GM21381 (cell line): Measurements from ENCODE around the gene CCT7.

Experiments used
- ATAC-seq: cut with Tn5 transposase; IDR thresholded peaks from one replicate; pipeline ENCODE4 v1.9.1; 2021; ENCODE audit warnings: mild to moderate bottlenecking, moderate library complexity; ENCODE audit not compliant: unreplicated experiment

Gene CCT7

DNA sequence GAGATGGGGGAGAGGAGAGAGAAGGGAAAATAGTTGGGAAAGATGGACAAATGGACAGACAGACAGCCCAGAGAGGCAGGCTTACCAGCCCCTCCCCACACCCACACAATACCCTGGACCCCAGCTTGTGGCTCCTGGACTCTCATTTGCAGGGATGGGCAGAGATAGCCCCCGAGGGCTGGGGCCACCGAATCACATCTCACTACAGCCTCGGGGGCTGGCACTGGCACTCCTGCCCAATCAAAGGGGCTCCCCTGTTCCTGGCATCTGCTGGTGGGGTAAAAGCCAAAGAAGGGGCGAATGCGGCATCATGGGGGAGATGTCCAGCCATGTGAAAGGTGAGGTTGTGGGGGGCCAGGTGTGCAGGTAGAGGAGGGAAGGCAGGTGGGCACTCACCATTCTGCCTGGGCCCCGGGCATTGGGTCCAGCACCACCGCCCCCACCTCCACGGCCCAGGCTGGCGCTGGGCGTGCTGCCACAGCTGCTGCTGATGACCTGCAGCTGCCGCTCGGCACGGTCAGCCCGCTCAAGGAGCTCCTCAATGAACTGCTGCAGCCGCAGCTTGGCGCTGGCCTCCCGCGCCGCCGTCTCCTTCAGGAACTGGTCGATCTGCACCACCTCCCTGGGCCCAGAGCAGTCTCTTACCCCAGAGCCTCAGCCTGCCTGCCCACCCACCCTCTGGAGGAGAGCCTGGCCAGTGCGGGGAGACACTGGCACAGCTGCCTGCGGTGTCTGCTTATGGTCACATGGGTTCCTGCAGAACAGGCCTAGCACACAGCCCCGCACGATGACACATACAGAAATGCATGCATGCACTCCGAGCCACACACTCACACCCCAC, 32.2 kb downstream of the CCT7 start:
- ATAC-seq = no peak

DNA sequence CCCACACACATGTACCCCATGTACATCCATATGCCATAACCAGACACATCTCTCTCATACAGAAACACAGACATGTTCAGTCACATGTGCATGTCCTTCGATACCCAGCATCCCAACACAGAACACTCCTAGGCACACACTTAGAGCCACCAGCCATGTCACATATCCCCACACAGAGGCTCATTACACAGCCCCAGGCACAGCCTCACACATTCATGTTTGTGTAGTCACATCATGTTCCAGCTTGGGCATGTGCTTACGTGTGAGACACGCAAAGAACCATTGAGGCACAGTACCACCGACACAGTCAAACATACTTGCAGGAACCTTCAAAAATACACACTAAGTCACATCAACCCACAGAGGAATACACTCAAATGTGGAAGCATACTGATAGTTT, 32.9 kb downstream of the CCT7 start:
- ATAC-seq = no peak

DNA sequence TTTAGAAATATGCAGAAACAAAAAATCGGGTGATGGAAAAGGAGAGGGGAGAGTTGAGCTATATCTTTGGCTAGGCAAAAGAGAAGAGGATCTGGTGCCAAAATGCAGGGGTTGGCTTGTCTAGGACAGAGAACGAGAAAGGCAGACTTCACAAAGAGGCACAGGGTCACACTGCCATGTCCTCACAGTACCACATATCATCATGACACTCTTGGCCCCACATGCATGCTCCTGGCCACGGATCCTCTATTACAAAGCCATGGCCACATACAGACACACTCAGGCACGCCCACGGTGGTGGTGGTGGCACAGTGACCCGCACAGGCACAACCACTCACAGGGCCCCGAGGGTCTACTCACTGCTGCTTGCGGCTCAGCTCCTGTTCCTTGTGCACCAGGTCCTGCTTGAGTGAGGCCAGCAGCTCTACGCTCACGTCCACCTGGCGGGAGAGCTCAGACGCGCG, 34.3 kb downstream of the CCT7 start:
- no peak for ATAC-seq

DNA sequence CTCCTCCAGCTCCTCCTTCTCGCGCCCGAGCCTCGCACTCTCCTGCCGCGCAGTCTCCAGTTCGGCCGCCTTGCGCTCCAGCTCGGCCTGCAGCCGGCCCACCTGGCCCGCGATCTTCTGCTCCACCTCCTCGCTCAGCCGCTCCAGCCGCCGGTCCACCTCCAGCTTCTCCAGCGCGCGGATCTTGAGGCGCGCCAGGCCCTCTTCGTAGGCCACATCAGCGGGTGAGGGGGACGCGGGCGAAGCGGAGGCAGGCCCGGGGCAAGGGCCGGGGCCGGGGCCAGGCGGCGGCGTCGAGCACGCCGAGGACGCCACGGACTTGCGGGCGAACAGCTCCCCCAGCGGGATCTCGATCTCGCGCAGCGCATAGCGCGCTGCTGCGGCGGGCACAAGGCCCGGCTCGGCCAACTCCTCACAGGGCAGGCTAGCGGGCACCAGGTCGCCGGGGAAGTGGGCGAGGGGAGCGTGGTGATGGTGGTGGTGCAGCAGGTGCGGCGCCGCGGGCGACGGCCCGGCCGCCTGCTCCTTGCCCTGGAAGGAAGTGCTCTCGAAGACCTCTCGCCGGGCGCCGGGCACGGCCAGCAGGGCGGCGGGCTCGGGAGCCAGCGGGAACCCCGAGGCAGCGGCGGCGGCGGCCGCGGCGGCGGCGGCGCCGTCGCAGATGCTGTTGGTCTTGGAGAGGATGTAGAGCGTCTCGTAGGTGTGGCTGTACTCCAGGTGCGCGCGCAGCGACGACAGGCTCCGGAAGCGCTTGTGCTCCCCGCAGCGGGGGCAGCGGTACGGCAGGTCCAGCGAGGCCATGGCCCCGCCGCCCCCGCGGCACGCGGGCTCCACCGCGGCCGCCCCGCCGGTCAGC, 35.0 kb downstream of the CCT7 start:
- peak; percentile 81 for ATAC-seq

DNA sequence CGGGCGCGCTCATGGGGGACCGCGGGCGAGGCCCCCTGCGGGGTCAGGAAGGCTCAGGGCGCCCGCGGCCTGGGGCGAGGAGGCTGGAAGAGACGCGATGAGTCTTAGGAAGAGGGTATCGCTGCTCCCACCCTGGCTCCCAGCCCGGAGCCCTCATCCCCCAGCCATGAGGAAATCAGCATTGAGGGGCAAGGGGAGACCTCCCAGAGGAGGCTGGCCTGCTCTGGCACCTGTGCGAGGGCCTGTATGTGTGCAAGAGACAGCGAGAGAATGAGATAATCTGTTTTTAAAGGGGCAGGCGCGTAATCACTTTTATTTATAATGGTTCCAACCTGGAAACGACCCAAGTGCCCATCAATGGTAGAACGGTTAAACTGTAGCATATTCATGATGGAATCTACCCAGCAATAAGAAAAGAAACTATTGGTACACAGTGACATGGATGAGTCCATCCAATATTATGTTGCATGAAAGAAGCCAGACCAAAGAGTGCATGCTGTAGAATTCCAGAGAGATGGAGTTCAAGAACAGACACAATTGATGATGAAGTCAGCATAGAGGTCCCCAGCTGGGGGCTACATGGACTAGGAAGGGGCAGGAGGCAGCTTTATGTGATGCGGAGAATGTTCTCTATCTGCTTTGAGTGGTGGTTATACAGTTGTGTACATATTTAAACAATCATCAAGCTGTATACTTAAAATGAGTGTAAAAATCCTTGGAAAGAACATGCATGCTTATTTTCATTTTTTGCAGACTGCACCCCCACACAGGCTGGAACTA, 35.8 kb downstream of the CCT7 start:
- ATAC-seq = no peak

DNA sequence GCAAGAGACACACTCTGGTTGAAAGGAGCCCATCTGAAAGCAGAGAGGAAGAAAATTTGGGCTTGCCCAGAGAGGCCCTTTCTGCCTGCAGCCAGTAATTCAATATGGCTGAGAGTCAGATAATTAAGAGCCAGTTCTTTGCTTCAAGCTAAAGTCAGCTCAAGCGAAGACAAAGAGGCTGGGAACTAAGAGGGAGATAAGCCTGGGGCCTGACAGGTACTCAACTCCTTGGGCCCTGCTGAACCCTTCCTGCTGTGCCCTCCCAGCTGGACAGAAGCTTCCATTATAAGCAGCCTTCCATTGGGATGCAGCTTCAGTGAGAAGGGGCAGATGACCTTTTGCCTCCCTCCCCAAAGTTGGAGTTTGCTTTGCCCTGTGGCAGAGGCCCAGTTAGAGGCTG, 38.2 kb downstream of the CCT7 start:
- ATAC-seq = no peak

DNA sequence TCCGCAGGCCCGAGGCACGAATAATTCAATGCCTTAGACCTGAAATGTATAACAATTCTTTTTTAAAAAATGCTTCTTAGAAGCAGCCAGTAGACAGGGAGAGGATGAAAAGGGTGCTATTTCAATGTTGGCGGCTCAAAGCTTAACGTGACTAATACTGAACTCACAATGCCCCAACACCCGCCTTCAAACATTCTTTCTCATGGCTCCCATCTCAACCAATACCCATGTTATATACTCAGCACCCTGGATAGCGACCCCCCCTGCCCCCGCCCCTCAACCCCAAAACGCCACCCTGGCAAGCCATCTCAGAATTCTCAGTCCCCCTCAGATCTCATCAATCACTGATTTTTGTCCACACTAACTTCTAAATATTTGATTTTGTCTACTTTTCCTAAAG, 45.7 kb downstream of the CCT7 start:
- no peak for ATAC-seq

DNA sequence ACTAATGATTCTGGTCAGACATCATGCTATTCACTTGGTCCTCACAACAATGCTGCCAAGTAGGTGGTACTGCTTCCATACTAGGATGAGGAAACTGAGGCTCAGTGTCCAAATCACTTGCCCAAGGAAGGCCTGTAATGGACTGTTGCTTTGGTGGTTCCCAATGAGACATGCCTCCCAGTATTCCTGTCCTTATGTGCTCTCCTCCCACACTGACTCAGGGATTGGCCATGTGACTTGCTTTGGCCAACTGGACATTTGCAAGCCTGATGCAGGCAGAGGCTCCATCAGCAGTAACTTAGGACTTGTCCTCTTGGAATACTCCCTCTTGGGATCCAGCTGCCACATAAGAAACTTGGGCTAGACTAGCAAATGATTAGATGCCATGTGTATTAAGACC, 47.1 kb downstream of the CCT7 start:
- no peak for ATAC-seq

DNA sequence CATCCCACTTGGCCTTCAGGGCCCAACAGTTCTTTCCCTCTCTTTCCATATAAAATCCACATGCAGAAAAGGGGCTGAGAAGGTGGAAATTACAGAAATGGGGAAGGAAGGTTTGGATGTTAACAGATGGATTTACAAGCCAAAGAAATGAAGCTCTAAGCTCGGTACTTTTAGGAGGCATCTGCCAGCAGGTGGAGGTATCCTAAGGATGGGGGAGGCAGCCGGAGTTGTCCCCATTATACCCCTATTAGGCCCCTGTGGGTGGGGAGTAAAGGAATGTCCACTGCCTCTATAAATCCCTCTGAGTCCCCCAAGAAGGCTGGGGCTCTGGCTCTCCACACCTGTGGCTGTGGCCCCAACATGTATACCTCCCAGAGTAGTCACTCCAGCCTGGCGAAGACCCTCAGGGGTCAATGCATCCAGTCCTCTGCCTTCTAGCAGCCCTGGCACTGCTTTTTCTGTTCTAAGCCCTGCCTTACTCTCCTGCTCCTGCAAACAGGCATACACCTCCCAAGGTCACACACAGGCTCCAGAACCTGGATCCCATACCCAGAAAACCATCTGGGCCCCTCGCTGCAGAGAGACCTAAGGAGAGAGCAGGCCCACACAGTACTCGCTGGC, 48.9 kb downstream of the CCT7 start:
- ATAC-seq = no peak

DNA sequence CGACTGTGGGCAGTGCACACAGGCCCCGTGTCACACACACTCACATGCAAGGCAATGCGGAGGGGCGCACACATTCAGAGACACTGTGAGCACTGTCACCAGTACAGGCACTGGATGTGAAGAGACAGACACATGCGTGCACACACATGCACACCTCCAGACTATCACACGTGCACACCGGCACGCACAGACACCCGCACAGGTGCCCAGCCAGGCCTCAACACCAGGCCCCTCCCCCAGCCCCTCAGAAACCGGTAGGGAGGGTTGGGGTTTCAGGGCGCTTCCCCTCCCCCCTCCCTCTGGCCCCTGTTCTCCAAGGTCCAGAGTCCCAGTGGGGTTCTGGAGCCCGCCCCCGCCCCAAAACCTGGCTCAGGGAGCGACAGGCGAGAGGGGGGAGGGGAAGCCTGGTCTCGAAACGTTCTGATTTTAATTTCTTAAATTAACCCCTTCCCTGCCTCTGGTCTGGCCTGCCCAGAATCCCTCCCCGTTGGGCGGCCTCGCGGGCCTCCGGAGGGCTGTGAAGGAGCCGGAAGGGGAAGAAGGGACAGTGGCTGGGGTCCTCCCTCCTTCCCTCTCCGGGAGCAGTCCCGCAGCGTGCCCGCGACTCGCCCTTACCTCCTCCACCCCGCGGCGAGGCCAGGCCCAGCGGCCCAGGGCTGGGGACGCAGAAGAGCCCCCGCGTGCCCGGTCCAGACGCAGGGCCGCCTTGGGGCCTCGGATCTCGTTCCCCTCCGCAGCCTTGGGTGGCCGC, 49.6 kb downstream of the CCT7 start:
- ATAC-seq = peak; percentile 14

DNA sequence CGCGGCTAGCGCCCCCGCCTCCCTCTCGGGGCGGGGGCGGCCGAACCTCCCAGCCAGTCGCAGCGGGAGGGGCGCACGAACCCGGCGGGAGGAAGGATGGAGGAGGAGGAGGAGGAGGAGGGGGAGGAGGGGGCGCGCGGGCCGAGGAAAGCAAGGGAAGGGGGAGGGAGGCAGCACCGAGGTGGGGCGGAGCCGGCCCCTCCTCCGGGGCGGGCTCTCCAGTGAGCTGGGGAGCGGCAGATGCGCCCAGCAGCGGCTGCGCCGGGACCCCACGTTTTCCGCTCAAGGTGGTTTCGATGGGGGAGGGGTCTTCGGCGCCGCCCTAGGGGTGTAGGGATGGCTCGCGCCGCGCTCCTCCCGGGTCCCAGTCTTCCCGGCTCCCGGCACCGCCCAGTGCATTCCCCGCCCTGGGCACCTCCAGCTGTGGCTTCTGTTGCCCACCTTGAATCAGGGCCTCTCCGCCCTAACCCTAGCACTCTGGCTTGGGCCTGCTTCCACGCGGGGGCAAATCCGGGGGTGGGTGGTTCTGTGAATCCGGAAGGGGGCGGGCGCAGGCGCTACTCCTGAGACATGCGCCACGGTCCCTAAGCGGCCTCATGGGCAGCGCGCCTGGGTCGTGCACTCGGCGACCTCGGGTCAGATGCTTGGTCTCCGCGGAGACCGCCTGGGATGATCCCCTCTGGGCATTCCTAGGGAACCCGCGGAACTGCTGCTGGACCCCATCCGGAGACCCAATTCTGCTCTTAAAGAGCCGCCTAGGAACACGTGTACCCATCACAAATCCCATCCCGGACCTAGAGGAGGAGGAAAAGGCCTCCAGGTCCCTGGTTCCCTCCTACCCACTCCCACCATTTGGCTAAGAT, 50.4 kb downstream of the CCT7 start, which contains the start of gene FBXO41:
Gene FBXO41, minus strand, starts transcription at position 183 of the 863 bp plus-strand sequence. CDS start 14,848 bp downstream, outside the sequence.
- ATAC-seq = peak; percentile 74

DNA sequence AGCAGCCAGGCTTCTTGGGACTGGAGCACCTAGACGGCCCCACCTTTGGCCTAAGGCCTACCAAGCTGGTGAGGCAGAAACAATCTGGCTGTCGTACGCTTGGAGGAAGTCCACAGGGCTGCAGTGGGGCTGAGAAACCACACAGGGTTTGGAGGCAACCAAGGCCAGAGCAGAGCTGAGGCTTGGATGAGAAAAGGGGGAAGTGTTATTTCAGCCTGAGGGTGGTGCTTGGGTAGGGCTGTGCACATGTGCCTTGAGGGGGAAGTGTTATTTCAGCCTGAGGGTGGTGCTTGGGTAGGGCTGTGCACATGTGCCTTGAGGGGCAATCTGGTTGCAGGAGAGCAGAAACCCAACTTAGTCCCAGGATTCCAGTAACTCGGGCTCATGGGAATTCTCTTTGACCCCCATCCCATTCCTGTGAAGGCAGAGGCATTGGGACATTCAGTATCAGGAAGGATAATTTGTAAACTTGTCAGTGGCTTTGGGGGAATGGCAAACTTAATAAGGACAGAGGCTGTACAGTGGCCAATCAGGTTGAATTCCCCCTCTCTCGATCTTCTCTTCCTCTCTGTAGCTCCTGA, 51.1 kb downstream of the CCT7 start:
- peak; percentile 47 for ATAC-seq

DNA sequence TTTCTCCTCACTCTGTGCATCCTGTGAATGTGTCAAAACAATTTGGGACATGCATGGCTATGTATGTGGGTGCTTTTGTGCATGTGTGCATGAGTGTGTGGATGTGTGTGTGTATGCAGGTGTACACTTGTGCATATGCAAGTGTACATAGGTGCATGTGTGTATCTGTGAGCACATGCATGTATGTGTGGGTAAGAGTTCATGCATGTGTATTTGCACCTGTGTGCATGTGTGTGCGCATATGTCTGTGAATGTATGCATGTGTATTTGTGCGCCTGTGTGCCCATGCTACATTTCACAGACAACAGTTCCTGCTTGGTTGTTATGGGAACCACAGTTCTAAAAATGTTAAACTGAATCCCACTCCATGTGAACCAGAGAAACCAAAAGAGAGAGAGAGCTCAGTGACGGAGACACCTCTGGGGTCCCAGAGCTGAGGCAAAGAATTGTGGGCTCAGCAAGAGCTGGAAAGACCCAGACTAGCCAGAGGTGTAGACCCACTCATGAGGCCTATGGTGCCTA, 52.1 kb downstream of the CCT7 start:
- no peak for ATAC-seq

DNA sequence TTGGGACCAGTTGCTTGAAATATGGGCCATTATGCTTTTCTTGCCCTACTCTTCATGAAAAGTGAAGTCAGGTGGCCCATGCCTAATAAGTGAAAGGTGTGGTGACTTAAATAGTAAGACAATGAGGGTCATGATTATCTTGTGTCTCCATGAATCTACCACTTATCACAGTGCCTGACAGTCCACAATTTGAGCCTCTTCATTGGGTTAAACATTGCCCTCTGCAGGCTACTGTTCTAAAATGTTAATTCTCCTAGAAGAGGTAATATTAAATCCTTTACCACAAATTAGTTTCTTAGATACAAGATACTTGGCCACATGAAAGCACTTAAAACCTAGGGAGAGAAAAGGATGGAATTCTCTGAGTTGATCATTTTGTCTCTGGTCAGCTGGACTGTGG, 55.2 kb downstream of the CCT7 start:
- ATAC-seq = no peak

DNA sequence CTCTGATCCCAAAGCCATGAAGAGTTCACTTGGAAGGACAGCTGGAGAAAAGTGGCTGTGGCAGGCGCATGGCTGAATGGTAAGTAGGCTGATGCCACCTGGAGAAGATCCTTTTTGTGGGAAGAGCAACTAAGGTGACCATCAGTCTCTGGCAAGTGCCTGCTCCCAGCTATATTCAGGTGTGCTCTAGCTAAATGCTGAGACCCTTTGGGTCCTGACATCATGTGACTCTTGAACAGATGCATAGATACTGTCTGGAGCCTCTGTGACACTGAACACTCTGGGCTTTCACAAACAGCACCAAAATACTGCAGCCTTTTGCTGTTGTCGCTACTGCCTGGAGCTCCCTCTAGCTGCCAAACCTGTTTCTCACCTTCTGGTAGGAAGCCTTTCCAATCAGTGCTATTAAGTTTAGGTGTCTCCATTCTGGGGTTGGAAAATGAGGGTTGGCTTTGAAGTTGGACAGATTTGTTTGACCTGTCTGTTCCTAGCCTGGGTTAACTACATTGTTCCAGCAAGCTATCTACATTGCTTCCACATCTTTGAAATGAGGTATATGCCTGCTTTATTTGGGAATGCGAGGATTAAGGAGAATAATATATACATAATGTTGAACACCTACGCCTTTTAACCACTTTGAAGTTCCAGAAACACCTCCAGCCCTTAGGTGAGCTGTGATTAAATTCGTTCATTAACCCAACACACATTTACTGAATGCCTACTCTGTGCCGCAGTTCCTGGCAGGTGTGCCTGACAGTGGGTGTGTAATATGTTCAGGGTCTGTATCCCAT, 56.1 kb downstream of the CCT7 start:
- no peak for ATAC-seq

DNA sequence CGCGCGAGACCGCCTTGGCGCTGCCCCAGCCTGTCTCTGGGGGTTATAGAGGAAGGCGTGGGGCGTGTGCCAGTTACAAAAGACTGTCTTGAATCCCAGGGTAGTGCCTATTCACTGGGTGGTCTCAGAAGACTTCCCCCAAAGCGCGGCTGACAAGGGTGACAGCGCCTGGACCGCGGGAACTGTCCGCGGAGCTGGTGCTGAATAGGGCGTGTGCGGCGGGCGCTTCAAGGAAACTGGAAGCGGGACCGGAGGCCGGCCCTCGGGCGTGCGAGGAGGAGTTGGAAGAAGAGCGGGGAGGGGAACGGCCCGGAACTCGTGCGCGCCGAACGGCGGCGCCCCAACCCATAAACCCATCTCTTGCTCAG, 57.0 kb downstream of the CCT7 start:
- no peak for ATAC-seq

DNA sequence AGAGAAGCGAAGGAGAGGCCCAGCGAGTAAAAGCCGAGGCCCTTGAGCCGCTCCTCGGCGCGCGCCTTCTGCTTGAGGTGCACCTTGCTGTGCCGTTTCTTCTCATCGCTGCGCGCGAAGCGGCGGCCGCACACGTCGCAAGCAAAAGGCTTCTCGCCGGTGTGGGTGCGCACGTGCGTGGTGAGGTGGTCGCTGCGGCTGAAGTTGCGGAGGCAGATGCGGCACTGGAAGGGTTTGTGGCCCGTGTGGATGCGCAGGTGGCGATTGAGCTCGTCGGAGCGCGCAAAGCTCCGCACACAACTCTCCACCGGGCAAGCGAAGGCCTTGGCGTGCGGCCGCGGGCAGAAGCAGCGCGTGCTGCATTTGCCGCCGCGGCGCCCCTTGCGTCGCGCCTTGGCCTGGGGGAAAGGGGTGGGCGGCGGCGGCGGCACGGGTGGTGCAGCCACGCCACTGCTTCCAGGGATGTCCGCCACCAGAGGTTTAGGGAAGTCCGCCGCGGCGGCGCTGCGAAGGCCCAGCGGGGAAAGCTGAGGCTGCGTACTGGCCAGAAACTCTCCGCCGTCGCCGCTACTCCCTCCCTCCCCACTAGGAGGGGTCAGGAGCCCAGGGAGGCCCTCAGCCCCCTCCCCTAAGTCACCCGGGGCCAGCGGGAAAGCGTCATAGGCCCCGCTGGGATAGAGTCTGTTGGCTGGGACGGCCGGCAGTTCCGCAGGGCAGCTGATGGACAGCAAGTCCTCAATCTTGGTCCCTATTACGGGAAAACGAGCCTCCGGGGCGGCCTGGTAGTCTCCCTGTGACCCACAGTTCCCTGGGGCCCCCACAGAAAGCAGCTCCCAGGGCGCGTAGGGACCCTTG, 57.6 kb downstream of the CCT7 start:
- no peak for ATAC-seq
